PFSK-1 (cell line): ENCODE data around the gene LSM3.

Source experiments
- FOXP2 ChIP-seq: optimal IDR thresholded peaks from 2 replicates; pipeline ENCODE3; 2011; ENCODE audit warnings: borderline replicate concordance, control low read depth, inconsistent platforms; ENCODE audit not compliant: insufficient read depth; ENCODE audit errors: extremely low read length, extremely low read depth
- POLR2AphosphoS5 ChIP-seq: IDR thresholded peaks from 2 replicates; pipeline ENCODE4 v1.6.1; 2012; ENCODE audit warnings: low read depth, mild to moderate bottlenecking, control low read depth, low read length, moderate library complexity
- SIN3A ChIP-seq: IDR thresholded peaks from 2 replicates; pipeline ENCODE4 v1.6.1; 2012; ENCODE audit warnings: mild to moderate bottlenecking, low read length, moderate library complexity, borderline replicate concordance; ENCODE audit not compliant: insufficient read depth
- TAF1 ChIP-seq: IDR thresholded peaks from 2 replicates; pipeline ENCODE4 v1.6.1; 2012; ENCODE audit warnings: low read length, control low read depth, borderline replicate concordance; ENCODE audit not compliant: insufficient read depth
- TF ChIP-seq, protein P1 (sequence below), 2 experiments: IDR thresholded peaks; 2 replicates each; pipeline versions ENCODE4 v1.6.1 to v1.8.0; 2011 to 2012; ENCODE audit warnings: low read depth in 2 of 2, low read length in 2 of 2, control low read depth in 1 of 2, inconsistent platforms in 1 of 2, mild to moderate bottlenecking in 1 of 2, moderate library complexity in 1 of 2; ENCODE audit not compliant: insufficient read depth in 1 of 2

The LSM3 gene

DNA sequence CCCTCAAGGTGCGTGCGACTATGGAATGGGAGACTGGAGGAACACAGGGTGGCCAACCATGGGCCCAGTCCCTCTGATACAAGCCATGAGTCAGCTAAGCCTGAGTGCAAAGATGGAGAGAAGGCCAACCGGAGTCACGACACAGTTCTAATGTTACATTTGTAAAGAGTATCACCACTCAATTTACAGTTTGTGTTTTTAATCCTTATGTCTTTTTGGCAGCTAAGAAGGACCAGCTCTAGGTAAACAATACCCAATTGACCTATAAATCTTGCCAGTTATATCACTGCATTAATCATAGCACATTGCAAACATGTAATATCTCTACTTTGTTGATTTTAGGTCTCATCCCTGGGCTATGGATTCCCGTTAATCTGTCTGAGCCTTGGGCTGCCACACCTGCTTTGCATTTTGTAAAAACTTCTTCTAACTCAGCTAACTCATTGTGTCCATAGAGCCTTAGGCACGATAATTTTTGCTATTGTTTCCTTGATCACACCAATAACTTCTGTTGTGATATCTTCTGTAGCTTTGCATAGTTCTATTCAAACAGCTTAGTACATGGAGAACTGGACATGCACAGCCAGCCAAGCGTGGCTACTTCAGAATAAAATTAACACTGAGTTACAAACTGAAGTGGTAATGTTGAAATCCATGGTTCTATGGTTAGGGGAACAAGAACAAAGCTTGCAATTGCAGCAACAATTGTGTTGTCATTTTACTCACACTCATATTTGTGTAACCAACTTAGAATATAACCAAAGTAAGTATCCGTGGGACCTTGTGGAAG, 50.3 kb downstream of the LSM3 start:
- no peak for TF ChIP-seq FOXP2
- no peak for TF ChIP-seq SIN3A
- TF ChIP-seq, protein P1, sequence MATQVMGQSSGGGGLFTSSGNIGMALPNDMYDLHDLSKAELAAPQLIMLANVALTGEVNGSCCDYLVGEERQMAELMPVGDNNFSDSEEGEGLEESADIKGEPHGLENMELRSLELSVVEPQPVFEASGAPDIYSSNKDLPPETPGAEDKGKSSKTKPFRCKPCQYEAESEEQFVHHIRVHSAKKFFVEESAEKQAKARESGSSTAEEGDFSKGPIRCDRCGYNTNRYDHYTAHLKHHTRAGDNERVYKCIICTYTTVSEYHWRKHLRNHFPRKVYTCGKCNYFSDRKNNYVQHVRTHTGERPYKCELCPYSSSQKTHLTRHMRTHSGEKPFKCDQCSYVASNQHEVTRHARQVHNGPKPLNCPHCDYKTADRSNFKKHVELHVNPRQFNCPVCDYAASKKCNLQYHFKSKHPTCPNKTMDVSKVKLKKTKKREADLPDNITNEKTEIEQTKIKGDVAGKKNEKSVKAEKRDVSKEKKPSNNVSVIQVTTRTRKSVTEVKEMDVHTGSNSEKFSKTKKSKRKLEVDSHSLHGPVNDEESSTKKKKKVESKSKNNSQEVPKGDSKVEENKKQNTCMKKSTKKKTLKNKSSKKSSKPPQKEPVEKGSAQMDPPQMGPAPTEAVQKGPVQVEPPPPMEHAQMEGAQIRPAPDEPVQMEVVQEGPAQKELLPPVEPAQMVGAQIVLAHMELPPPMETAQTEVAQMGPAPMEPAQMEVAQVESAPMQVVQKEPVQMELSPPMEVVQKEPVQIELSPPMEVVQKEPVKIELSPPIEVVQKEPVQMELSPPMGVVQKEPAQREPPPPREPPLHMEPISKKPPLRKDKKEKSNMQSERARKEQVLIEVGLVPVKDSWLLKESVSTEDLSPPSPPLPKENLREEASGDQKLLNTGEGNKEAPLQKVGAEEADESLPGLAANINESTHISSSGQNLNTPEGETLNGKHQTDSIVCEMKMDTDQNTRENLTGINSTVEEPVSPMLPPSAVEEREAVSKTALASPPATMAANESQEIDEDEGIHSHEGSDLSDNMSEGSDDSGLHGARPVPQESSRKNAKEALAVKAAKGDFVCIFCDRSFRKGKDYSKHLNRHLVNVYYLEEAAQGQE (IDR thresholded peaks at IDR 0.05; ENCODE audit: insufficient read depth in 1 of 2, low read depth in 2 of 2, low read length in 2 of 2): no peak
- TF ChIP-seq TAF1: no peak
- TF ChIP-seq POLR2AphosphoS5: no peak

DNA sequence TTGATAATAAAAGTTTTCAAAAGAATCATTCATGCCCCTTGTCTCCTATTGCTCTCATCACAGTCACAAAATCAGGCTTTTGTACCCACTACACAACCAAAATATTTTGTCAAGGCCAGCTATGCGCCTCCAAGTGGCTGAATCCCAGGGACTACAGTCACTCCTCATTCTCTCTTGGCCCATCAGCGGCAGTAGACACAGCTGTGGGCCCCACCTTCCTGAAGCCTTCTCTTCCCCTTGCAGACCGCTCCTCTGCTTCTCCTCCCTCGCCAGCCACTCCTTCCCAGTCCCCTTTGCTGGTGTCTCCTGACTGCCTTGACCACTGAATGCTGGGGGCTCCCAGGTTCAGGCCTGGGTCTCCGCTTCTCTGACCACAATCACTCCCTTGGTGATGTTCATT, 52.1 kb downstream of the LSM3 start:
- TF ChIP-seq TAF1 (no peak), SIN3A (no peak), FOXP2 (no peak), POLR2AphosphoS5 (no peak)
- TF ChIP-seq, protein P1 (IDR thresholded peaks at IDR 0.05; ENCODE audit: insufficient read depth in 1 of 2, low read depth in 2 of 2, low read length in 2 of 2): no peak

DNA sequence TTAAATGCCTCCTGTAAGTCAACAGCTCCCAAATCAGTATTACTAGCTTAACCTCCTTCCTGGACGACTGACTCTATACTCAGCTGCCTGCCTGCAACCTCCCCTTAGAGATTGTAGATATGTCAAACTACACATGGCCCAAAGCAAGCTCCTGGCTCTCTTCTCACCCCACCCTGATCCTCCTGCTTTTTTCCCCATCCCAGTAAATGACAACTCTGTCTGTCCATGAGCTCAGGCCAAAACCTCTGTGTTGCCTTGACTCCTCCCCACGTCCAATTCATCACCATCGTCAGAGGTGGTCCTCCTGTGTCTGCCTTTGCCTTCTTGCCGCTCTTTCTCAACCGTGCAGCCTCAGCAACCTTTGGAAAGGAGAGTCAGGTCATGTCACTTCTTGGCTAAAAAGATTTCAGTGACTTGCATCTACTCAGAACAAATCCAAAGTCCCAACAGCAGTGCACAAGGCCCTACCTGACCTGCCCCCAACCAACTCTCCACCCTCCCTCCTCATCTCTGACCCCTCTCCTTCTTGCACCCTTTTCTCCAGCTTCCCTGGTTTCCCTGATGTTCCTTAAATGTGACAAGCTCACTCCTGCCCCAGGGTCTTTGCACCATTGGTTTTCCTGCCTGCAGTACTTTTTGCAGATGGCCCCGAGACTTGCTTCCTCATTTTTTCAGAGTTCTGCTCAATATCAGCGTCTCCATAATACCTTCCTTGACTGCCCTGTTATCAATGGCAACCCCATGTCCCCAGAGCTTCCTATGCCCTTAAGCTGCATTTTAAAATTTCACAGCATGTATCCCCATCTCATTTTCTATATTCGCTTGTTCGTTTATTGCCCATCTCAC, 52.8 kb downstream of the LSM3 start:
- TF ChIP-seq POLR2AphosphoS5 (no peak), FOXP2 (no peak), SIN3A (no peak), TAF1 (no peak)
- TF ChIP-seq, protein P1 (IDR thresholded peaks at IDR 0.05; ENCODE audit: insufficient read depth in 1 of 2, low read depth in 2 of 2, low read length in 2 of 2): no peak

DNA sequence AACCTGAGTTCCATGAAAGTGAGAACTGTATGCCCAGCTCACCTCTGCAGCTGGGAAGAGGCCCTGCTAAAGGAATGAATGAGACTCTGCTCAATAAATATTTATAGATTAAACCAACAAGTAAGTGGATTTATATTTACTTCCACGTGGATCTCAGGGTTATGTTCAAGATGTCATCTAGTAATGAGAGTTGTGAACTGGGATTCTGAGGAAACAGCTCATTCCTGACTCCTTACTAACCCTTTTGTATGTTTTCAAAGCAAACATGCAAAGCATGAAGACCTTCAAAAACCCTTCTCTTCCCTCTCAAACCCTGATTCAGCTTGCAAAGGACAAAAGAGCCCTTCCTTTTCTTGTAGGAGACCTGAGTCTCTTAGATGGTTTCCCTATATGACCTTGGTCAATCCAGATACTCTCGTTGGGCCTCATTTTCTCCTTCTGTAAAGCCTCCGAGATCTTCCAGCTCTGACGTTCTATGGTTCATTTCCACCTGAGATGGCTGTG, 53.4 kb downstream of the LSM3 start:
- no peak for TF ChIP-seq TAF1
- no peak for TF ChIP-seq POLR2AphosphoS5
- no peak for TF ChIP-seq SIN3A
- no peak for TF ChIP-seq FOXP2
- TF ChIP-seq, protein P1 (IDR thresholded peaks at IDR 0.05; ENCODE audit: insufficient read depth in 1 of 2, low read depth in 2 of 2, low read length in 2 of 2): no peak
